Neural cell (in vitro differentiated cells): ENCODE measurements around the gene PPP1R13B. TPM values are rescaled to one million over a fixed set of nuclear protein-coding genes. Genes with fewer than 3 reads are reported as not detected.

ENCODE experiments used
- H2AFZ ChIP-seq: fragments of 200-600, 300-800 bp; sonication (generic), shearing (Covaris generic); 2 replicates; pipeline ENCODE4 v1.6.0; 2014; ENCODE audit warnings: low read depth, mild to moderate bottlenecking, antibody characterized with exemption, low read length, moderate library complexity
- H3F3A ChIP-seq: fragments of 200-600 bp; shearing (Covaris generic); 2 replicates; pipeline ENCODE4 v1.6.1; 2016; ENCODE audit warnings: mild to moderate bottlenecking, moderate library complexity, mixed read lengths, antibody characterized with exemption, low read length; ENCODE audit not compliant: insufficient read depth, poor library complexity, severe bottlenecking
- H3K27ac ChIP-seq: fragments of 200-600, 300-800 bp; sonication (generic), shearing (Covaris generic); 2 replicates; pipeline ENCODE4 v1.5.1; 2014; ENCODE audit warnings: mild to moderate bottlenecking, low read length, moderate library complexity
- H3K27me3 ChIP-seq: fragments of 300-800, 200-600 bp; sonication (generic), shearing (Covaris generic); 2 replicates; pipeline ENCODE4 v1.6.0; 2014; ENCODE audit warnings: mild to moderate bottlenecking, low read depth, low read length, moderate library complexity; ENCODE audit not compliant: insufficient read depth
- H3K36me3 ChIP-seq: fragments of 300-800, 200-600 bp; sonication (generic), shearing (Covaris generic); 2 replicates; pipeline ENCODE4 v1.5.1; 2014; ENCODE audit warnings: mild to moderate bottlenecking, antibody characterized with exemption, low read length, moderate library complexity; ENCODE audit not compliant: insufficient read depth
- H3K4me2 ChIP-seq: fragments of 300-800, 200-600 bp; sonication (generic), shearing (Covaris generic); 2 replicates; pipeline ENCODE4 v1.6.0; 2014; ENCODE audit warnings: mild to moderate bottlenecking, low read length
- H3K4me3 ChIP-seq: fragments of 300-800, 200-600 bp; sonication (generic), shearing (Covaris generic); 2 replicates; pipeline ENCODE4 v1.5.1; 2014; ENCODE audit warnings: mild to moderate bottlenecking, low read length, moderate library complexity
- H3K79me2 ChIP-seq: fragments of 200-600 bp; shearing (Covaris generic); replicated peaks from 2 replicates; pipeline ENCODE4 v1.6.0; 2014; ENCODE audit warnings: mild to moderate bottlenecking, low read length, moderate library complexity; ENCODE audit not compliant: insufficient read depth
- H3K9ac ChIP-seq: fragments of 300-800, 200-600 bp; sonication (generic), shearing (Covaris generic); 2 replicates; pipeline ENCODE4 v1.6.1; 2016; ENCODE audit warnings: mild to moderate bottlenecking, low read length, mixed read lengths
- H3K9me2 ChIP-seq: fragments of 200-600 bp; shearing (Covaris generic); 2 replicates; pipeline ENCODE4 v1.6.1; 2016; ENCODE audit warnings: mild to moderate bottlenecking, low read length, mixed read lengths; ENCODE audit not compliant: insufficient read depth
- H3K9me3 ChIP-seq: fragments of 200-600, 300-800 bp; sonication (generic), shearing (Covaris generic); 2 replicates; pipeline ENCODE4 v1.6.1; 2016; ENCODE audit warnings: mild to moderate bottlenecking, mixed run types, low read length, moderate library complexity, mixed read lengths
- H4K20me1 ChIP-seq: fragments of 200-600 bp; shearing (Covaris generic); 2 replicates; pipeline ENCODE4 v1.6.1; 2016; ENCODE audit warnings: mild to moderate bottlenecking, mixed run types; ENCODE audit not compliant: insufficient read depth
- CTCF ChIP-seq: fragments of 450-650 bp; IDR thresholded peaks from 2 replicates; pipeline ENCODE4 v1.5.1; 2014; ENCODE audit warnings: antibody characterized with exemption, mild to moderate bottlenecking, moderate library complexity; ENCODE audit not compliant: poor library complexity, severe bottlenecking
- EP300 ChIP-seq: fragments of 450-650 bp; conservative IDR thresholded peaks from 2 replicates; pipeline ENCODE4 v1.6.1; 2014; ENCODE audit warnings: antibody characterized with exemption, mild to moderate bottlenecking, moderate library complexity; ENCODE audit not compliant: poor library complexity, severe bottlenecking
- EZH2 ChIP-seq: fragments of 200-600, 300-800 bp; shearing (Covaris generic), sonication (generic); IDR thresholded peaks from 2 replicates; pipeline ENCODE4 v1.6.1; 2014; ENCODE audit warnings: antibody characterized with exemption, low read length, borderline replicate concordance, mild to moderate bottlenecking; ENCODE audit not compliant: insufficient read depth, poor library complexity, severe bottlenecking
- MXI1 ChIP-seq: fragments of 450-650 bp; conservative IDR thresholded peaks from 2 replicates; pipeline ENCODE4 v1.6.1; 2014; ENCODE audit warnings: antibody characterized with exemption, mild to moderate bottlenecking; ENCODE audit not compliant: poor library complexity, severe bottlenecking
- POLR2AphosphoS5 ChIP-seq: IDR thresholded peaks from 2 replicates; pipeline ENCODE4 v1.6.1; 2012
- RAD21 ChIP-seq: fragments of 450-650 bp; conservative IDR thresholded peaks from 2 replicates; pipeline ENCODE4 v1.6.1; 2014; ENCODE audit warnings: antibody characterized with exemption, mild to moderate bottlenecking, moderate library complexity
- SMC3 ChIP-seq: fragments of 450-650 bp; conservative IDR thresholded peaks from 2 replicates; pipeline ENCODE4 v1.6.1; 2014; ENCODE audit warnings: antibody characterized with exemption, mild to moderate bottlenecking, moderate library complexity; ENCODE audit not compliant: poor library complexity
- TAF1 ChIP-seq: IDR thresholded peaks from 2 replicates; pipeline ENCODE4 v1.6.1; 2012; ENCODE audit warnings: low read depth
- polyA plus RNA-seq: library from polyadenylated mRNA; depleted of rRNA; stranded (reverse); fragments of >200 nt; gene quantifications from 2 replicates; pipeline ENCODE4 v1.2.3, GENCODE V29; 2014
- TF ChIP-seq, protein P1 (sequence below): IDR thresholded peaks from 2 replicates; pipeline ENCODE4 v1.6.1; 2012; ENCODE audit warnings: borderline replicate concordance

PPP1R13B gene
- polyA plus RNA-seq, 1 donor from 2014 or later, result 8.2 TPM

DNA sequence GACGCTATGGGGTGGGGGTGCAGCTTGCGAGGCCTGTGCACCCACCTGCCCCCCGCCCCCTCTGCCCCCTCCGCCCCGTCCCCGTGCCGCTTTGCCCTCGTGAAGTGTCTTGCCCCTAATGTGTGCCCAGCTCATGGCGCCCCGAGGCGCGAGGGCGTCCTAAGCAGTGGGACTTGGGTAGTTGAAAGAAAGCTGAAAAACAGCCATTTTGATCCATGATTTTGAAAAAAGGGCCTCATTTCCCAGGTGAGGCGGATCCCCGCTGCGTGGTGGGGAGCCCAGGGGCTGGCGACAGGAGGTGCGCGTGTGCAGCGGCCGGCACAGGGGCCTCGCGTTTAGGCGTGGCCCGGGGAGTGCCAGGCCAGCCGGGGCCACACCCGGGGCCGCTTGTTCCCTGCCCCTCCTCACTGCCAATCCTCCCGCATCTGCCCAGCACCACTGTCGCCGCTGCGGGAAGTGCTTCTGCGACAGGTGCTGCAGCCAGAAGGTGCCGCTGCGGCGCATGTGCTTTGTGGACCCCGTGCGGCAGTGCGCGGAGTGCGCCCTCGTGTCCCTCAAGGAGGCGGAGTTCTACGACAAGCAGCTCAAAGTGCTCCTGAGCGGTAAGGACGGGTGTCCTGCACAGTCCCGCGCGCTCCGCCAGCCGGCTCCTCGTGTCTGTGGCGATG is 119.9 kb downstream of the PPP1R13B start:
- no peaks in the 10 kb centered on the region for H3K9me2 ChIP-seq
- H4K20me1 ChIP-seq, result no peaks in the 10 kb centered on the region
- H3K36me3 ChIP-seq, result no peaks in the 10 kb centered on the region
- no peak overlapping the region for H3K4me2 ChIP-seq
- no peak overlapping the region for H3K9ac ChIP-seq
- H2AFZ ChIP-seq, result no peak overlapping the region
- TF ChIP-seq CTCF, result no peak
- no peak for TF ChIP-seq SMC3
- no peak for TF ChIP-seq MXI1
- TF ChIP-seq RAD21, result no peak
- TF ChIP-seq, protein P1, sequence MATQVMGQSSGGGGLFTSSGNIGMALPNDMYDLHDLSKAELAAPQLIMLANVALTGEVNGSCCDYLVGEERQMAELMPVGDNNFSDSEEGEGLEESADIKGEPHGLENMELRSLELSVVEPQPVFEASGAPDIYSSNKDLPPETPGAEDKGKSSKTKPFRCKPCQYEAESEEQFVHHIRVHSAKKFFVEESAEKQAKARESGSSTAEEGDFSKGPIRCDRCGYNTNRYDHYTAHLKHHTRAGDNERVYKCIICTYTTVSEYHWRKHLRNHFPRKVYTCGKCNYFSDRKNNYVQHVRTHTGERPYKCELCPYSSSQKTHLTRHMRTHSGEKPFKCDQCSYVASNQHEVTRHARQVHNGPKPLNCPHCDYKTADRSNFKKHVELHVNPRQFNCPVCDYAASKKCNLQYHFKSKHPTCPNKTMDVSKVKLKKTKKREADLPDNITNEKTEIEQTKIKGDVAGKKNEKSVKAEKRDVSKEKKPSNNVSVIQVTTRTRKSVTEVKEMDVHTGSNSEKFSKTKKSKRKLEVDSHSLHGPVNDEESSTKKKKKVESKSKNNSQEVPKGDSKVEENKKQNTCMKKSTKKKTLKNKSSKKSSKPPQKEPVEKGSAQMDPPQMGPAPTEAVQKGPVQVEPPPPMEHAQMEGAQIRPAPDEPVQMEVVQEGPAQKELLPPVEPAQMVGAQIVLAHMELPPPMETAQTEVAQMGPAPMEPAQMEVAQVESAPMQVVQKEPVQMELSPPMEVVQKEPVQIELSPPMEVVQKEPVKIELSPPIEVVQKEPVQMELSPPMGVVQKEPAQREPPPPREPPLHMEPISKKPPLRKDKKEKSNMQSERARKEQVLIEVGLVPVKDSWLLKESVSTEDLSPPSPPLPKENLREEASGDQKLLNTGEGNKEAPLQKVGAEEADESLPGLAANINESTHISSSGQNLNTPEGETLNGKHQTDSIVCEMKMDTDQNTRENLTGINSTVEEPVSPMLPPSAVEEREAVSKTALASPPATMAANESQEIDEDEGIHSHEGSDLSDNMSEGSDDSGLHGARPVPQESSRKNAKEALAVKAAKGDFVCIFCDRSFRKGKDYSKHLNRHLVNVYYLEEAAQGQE, result no peak
- no peak for TF ChIP-seq EZH2
- no peaks in the 10 kb centered on the region for H3K27me3 ChIP-seq
- no peaks in the 10 kb centered on the region for H3F3A ChIP-seq
- peaks cover 7% of the 10 kb centered on the region for H3K79me2 ChIP-seq
- no peaks in the 10 kb centered on the region for H3K9me3 ChIP-seq
- H3K27ac ChIP-seq, result no peak overlapping the region
- H3K4me3 ChIP-seq, result no peak overlapping the region

DNA sequence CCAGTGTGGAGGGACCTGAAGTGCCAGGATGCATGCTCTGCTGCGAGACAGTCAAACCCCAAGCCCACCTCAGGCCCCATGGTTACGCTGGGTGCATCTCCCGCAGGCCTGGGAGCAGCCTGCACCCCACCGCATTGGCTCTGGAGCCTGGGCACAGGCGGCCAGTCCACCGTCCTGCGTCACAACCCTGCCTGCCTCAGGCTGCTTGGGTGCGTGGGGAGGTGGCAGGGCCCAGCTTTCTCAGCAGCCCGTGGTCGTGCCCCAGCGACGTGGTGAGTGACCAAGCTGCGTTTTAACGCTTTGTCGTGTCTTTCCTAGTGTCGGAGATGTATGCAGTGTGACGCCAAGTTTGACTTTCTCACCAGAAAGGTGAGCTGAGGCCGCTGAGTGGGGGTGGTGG is 120.9 kb downstream of the PPP1R13B start:
- Histone ChIP-seq H3K9ac (no peak overlapping the region), H3K4me3 (no peak overlapping the region), H4K20me1 (no peaks in the 10 kb centered on the region), H3K4me2 (no peak overlapping the region), H3K79me2 (peaks cover 13% of the 10 kb centered on the region), H3F3A (no peaks in the 10 kb centered on the region), H2AFZ (no peak overlapping the region), H3K36me3 (no peaks in the 10 kb centered on the region), H3K9me2 (no peaks in the 10 kb centered on the region), H3K9me3 (no peaks in the 10 kb centered on the region), H3K27ac (no peak overlapping the region), H3K27me3 (no peaks in the 10 kb centered on the region)
- TF ChIP-seq POLR2AphosphoS5 (no peak), MXI1 (no peak), RAD21 (no peak), EP300 (no peak), EZH2 (no peak), TAF1 (no peak), SMC3 (no peak), CTCF (no peak)
- TF ChIP-seq, protein P1, result no peak
